Pulmonary artery endothelial cell (primary cell): Measurements from ENCODE around the gene TNK1. TPM values are rescaled to one million over a fixed set of nuclear protein-coding genes. Genes with fewer than 3 reads are reported as not detected.

Source experiments
- DNase-seq: peaks from one replicate; pipeline ENCODE4 v3.0.0-alpha.2; 2011; ENCODE audit warnings: low read depth, low spot score
- total RNA-seq: library from RNA; depleted of rRNA; stranded (reverse); fragments of >200 nt; gene quantifications from 2 replicates; pipeline ENCODE4 v1.2.3, GENCODE V29; 2014

TNK1 gene
- total RNA-seq, 1 donor from 2014 or later: 0.26 TPM

- no peak for DNase-seq
These were observed 50.3 kb downstream of the TNK1 start for GRCh38 chr17:7431231-7431630.

- DNase-seq: no peak
These were observed 51.4 kb downstream of the TNK1 start for GRCh38 chr17:7432296-7432695.

GRCh38 chr17:7435676-7436555 lies 55.0 kb downstream of the TNK1 start:
- no peak for DNase-seq

GRCh38 chr17:7436556-7437368 lies 55.9 kb downstream of the TNK1 start:
- peak; percentile 37 for DNase-seq

GRCh38 chr17:7437369-7437863 lies 56.5 kb downstream of the TNK1 start:
- no peak for DNase-seq

- no peak for DNase-seq
These were observed 57.2 kb downstream of the TNK1 start for GRCh38 chr17:7437950-7438614.

GRCh38 chr17:7438656-7439460 lies 58.0 kb downstream of the TNK1 start:
- DNase-seq: no peak

Other genes starting within 250 kb of the TNK1 start
- gene ASGR1, start 201.7 kb upstream of the TNK1 start, total RNA-seq: 10.6 and 16.4 TPM in 2 replicates
- gene DLG4, start 161.3 kb upstream of the TNK1 start, total RNA-seq: 11.3 and 12.5 TPM in 2 replicates
- 184 and 219 TPM in 2 replicates for gene ACADVL, start 161.2 kb upstream of the TNK1 start, total RNA-seq
- gene DVL2, start 146.6 kb upstream of the TNK1 start, total RNA-seq: 35.2 and 40.4 TPM in 2 replicates
- gene PHF23, start 141.6 kb upstream of the TNK1 start, total RNA-seq: 47.1 and 49.1 TPM in 2 replicates
- gene GABARAP, start 138.6 kb upstream of the TNK1 start, total RNA-seq: 101 and 120 TPM in 2 replicates
- 28.8 and 30.7 TPM in 2 replicates for gene CTDNEP1, start 129.4 kb upstream of the TNK1 start, total RNA-seq
- 38.2 and 42.3 TPM in 2 replicates for gene ELP5, start 128.9 kb upstream of the TNK1 start, total RNA-seq
- gene CLDN7, start 118.6 kb upstream of the TNK1 start, total RNA-seq: 20.7 and 26.8 TPM in 2 replicates
- 0.07 and 0.11 TPM in 2 replicates for gene SLC2A4, start 99.4 kb upstream of the TNK1 start, total RNA-seq
- 0.07 and 0.32 TPM in 2 replicates for gene YBX2, start 86.5 kb upstream of the TNK1 start, total RNA-seq
- 799 and 805 TPM in 2 replicates for gene EIF5A, start 73.5 kb upstream of the TNK1 start, total RNA-seq
- gene GPS2, start 65.7 kb upstream of the TNK1 start, total RNA-seq: 24.8 and 41.6 TPM in 2 replicates
- 14.4 and 28.3 TPM in 2 replicates for gene NEURL4, start 51.8 kb upstream of the TNK1 start, total RNA-seq
- gene ACAP1, start 44.6 kb upstream of the TNK1 start, total RNA-seq: 0.53 TPM in 1 of 2 replicates, not detected in the other
- gene KCTD11, start 28.9 kb upstream of the TNK1 start, total RNA-seq: 2.5 and 4.0 TPM in 2 replicates
- not detected in 2 replicates for gene TMEM95, start 25.9 kb upstream of the TNK1 start, total RNA-seq
- gene PLSCR3, start 13.4 kb downstream of the TNK1 start, total RNA-seq: 17.5 and 18.7 TPM in 2 replicates
- 56.9 and 189 TPM in 2 replicates for gene TMEM256, start 23.0 kb downstream of the TNK1 start, total RNA-seq
- 1.7 and 2.6 TPM in 2 replicates for gene NLGN2, start 26.8 kb downstream of the TNK1 start, total RNA-seq
- gene SPEM1, start 39.2 kb downstream of the TNK1 start, total RNA-seq: not detected in 2 replicates
- gene SPEM2, start 44.5 kb downstream of the TNK1 start, total RNA-seq: not detected in 2 replicates
- not detected in 2 replicates for gene SPEM3, start 47.8 kb downstream of the TNK1 start, total RNA-seq
- gene TMEM102, start 54.3 kb downstream of the TNK1 start, total RNA-seq: 5.2 and 7.3 TPM in 2 replicates
- gene FGF11, start 58.4 kb downstream of the TNK1 start, total RNA-seq: 0.42 and 0.73 TPM in 2 replicates
- gene CHRNB1, start 64.0 kb downstream of the TNK1 start, total RNA-seq: 7.1 and 7.5 TPM in 2 replicates
- gene ZBTB4, start 98.5 kb downstream of the TNK1 start, total RNA-seq: 10.8 and 11.2 TPM in 2 replicates
- gene SLC35G6, start 100.4 kb downstream of the TNK1 start, total RNA-seq: not detected in 2 replicates
- gene POLR2A, start 103.3 kb downstream of the TNK1 start, total RNA-seq: 65.3 and 93.4 TPM in 2 replicates
- 6.1 and 8.2 TPM in 2 replicates for gene TNFSF12, start 168.0 kb downstream of the TNK1 start, total RNA-seq
- gene TNFSF13, start 177.7 kb downstream of the TNK1 start, total RNA-seq: 1.1 and 1.3 TPM in 2 replicates
- gene SENP3, start 180.8 kb downstream of the TNK1 start, total RNA-seq: 95.6 and 108 TPM in 2 replicates
- 2.0 and 3.6 TPM in 2 replicates for gene CD68, start 198.5 kb downstream of the TNK1 start, total RNA-seq
- gene MPDU1, start 202.8 kb downstream of the TNK1 start, total RNA-seq: 72.5 and 100 TPM in 2 replicates
- 0.07 TPM in 1 of 2 replicates, not detected in the other for gene SOX15, start 209.0 kb downstream of the TNK1 start, total RNA-seq
- 44.4 and 46.0 TPM in 2 replicates for gene FXR2, start 233.8 kb downstream of the TNK1 start, total RNA-seq
- gene SAT2, start 246.7 kb downstream of the TNK1 start, total RNA-seq: 21.2 and 25.1 TPM in 2 replicates
- 0.13 TPM in 1 of 2 replicates, not detected in the other for gene SHBG, start 249.0 kb downstream of the TNK1 start, total RNA-seq